ENCODE measurements around the gene FLT1.

GRCh38 chr13:28505543-28506135 lies 10.7 kb upstream of the FLT1 start:
- TF ChIP-seq CTCF (IDR thresholded peaks at IDR 0.05), result no peak
- TF ChIP-seq EZH2 (IDR thresholded peaks at IDR 0.05), result no peak

Data from neural progenitor cell (in vitro differentiated cells).